Measurements from ENCODE around the gene OR13C3. TPM values are rescaled to one million over a fixed set of nuclear protein-coding genes. Genes with fewer than 3 reads are reported as not detected.

OR13C3 gene
- not detected for total RNA-seq
- long read RNA-seq: 0 reads

GRCh38 chr9:104536756-104537155 lies at the start of gene OR13C3:
OR13C3 (minus strand) TSS chr9:104536856; CDS start chr9:104536723, 133 bp downstream.
- Histone ChIP-seq H3K27me3 (ENCODE audit: low read depth) (no peaks in the 10 kb centered on the region), H3K4me1 (no peaks in the 10 kb centered on the region), H3K27ac (no peak within 1 kb of the TSS), H3K9me3 (no peaks in the 10 kb centered on the region), H3K4me3 (no peak within 1 kb of the TSS), H3K36me3 (no peaks in the 10 kb centered on the region)
- ATAC-seq (no peak), DNase-seq (no peak)
- intact Hi-C loops (cut with DNase I): no loop called here
- TF ChIP-seq, protein P1, sequence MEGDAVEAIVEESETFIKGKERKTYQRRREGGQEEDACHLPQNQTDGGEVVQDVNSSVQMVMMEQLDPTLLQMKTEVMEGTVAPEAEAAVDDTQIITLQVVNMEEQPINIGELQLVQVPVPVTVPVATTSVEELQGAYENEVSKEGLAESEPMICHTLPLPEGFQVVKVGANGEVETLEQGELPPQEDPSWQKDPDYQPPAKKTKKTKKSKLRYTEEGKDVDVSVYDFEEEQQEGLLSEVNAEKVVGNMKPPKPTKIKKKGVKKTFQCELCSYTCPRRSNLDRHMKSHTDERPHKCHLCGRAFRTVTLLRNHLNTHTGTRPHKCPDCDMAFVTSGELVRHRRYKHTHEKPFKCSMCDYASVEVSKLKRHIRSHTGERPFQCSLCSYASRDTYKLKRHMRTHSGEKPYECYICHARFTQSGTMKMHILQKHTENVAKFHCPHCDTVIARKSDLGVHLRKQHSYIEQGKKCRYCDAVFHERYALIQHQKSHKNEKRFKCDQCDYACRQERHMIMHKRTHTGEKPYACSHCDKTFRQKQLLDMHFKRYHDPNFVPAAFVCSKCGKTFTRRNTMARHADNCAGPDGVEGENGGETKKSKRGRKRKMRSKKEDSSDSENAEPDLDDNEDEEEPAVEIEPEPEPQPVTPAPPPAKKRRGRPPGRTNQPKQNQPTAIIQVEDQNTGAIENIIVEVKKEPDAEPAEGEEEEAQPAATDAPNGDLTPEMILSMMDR (IDR thresholded peaks at IDR 0.05): no peak

DNA sequence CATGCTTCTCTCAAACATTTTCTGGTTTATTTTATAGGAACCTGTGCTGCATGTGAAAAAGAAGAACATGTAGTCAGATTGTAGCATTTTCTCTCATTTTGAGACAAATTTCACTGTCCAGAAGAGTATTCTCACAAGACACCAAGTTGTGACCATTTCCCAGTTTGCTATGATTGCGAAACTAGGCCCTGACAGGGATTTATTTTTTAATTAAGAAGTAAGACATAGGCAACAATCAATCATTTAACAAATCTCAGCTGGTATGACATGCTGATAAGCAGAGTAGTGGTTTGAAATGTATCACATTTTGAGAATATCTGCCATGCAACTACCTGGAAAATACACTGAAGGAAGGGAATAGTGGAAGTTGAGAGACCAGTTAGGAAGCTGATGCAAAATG lies 43.9 kb upstream of the OR13C3 start:
- intact Hi-C loops (cut with DNase I): no loop called here
- ATAC-seq: no peak
- DNase-seq: no peak
- no peak overlapping the region for H3K4me3 ChIP-seq
- no peaks in the 10 kb centered on the region for H3K9me3 ChIP-seq
- H3K4me1 ChIP-seq: no peaks in the 10 kb centered on the region
- no peak overlapping the region for H3K27ac ChIP-seq
- TF ChIP-seq, protein P1 (IDR thresholded peaks at IDR 0.05): no peak
- no peaks in the 10 kb centered on the region for H3K27me3 ChIP-seq (ENCODE audit: low read depth)
- H3K36me3 ChIP-seq: no peaks in the 10 kb centered on the region

DNA sequence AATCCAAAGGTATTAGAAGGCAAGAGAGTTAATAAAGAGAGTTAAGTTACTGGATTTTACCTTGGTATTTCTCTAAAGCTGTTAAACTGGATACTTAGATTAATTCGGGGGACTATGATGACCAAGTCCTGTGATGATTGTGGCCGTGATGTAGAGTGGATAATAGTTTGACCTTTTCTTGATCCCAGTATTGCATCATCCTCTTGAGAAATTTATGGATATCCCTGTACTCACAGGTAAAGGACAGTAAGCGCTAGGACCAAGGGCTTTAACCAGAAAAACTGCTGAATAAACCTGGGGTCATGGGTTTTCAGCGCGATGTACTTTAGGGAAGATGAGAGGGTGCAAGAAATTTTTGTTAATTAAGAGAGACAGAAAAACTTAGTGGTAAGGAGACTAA lies 40.6 kb upstream of the OR13C3 start:
- ATAC-seq (no peak), DNase-seq (no peak)
- Histone ChIP-seq H3K4me1 (no peaks in the 10 kb centered on the region), H3K4me3 (no peak overlapping the region), H3K9me3 (no peaks in the 10 kb centered on the region), H3K36me3 (no peaks in the 10 kb centered on the region), H3K27ac (no peak overlapping the region), H3K27me3 (ENCODE audit: low read depth) (no peaks in the 10 kb centered on the region)
- TF ChIP-seq, protein P1 (IDR thresholded peaks at IDR 0.05): no peak
- intact Hi-C loops (cut with DNase I): no loop called here

DNA sequence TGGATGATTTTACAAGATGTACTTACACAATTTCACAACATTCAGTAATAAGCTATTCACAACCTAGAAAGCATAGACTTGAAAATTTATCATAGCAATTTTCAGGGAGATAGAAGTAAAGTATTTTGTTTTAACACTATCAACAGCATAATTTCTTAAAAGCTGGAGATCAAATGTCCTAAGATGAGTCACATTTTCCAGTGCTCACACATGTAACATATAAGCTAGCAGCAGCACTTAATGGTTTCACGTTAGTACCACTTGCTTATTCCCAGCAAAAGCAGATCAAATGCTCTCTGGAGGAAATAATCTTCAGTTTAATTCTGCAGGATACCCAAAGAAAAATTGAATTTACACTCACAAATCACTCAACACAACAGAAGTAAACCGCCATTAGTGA lies 38.8 kb upstream of the OR13C3 start:
- no peaks in the 10 kb centered on the region for H3K4me1 ChIP-seq
- H3K36me3 ChIP-seq: no peaks in the 10 kb centered on the region
- H3K4me3 ChIP-seq: no peak overlapping the region
- intact Hi-C loops (cut with DNase I): no loop called here
- H3K9me3 ChIP-seq: no peaks in the 10 kb centered on the region
- DNase-seq (no peak), ATAC-seq (no peak)
- no peaks in the 10 kb centered on the region for H3K27me3 ChIP-seq (ENCODE audit: low read depth)
- TF ChIP-seq, protein P1 (IDR thresholded peaks at IDR 0.05): no peak
- no peak overlapping the region for H3K27ac ChIP-seq

DNA sequence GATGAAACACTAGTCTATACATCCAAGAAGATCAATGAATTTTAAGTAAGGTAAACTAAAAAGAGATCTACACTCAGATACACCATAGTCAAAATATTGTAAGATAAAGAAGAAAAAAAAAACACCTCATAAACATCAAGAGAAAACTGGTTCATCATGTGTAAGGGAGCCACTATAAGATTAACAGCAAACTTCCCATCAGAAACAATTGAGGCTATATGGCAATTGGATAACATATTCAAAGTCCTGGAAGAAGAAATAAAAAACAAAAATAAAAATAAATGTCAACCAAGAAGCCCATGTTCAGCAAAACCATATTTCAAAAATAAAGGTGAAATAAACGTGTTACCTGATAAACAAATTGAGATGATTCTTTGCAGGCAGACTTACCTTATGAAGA lies 36.0 kb upstream of the OR13C3 start:
- H3K4me3 ChIP-seq: no peak overlapping the region
- H3K9me3 ChIP-seq: no peaks in the 10 kb centered on the region
- no peaks in the 10 kb centered on the region for H3K36me3 ChIP-seq
- no peaks in the 10 kb centered on the region for H3K4me1 ChIP-seq
- DNase-seq (no peak), ATAC-seq (no peak)
- intact Hi-C loops (cut with DNase I): no loop called here
- no peaks in the 10 kb centered on the region for H3K27me3 ChIP-seq (ENCODE audit: low read depth)
- TF ChIP-seq, protein P1 (IDR thresholded peaks at IDR 0.05): no peak
- H3K27ac ChIP-seq: no peak overlapping the region

- ATAC-seq (no peak), DNase-seq (no peak)
- no peaks in the 10 kb centered on the region for H3K36me3 ChIP-seq
- TF ChIP-seq, protein P1 (IDR thresholded peaks at IDR 0.05): no peak
- no peaks in the 10 kb centered on the region for H3K27me3 ChIP-seq (ENCODE audit: low read depth)
- H3K27ac ChIP-seq: no peak within 1 kb of the TSS
- no peak within 1 kb of the TSS for H3K4me3 ChIP-seq
- intact Hi-C loops (cut with DNase I): no loop called here
- no peaks in the 10 kb centered on the region for H3K9me3 ChIP-seq
- no peaks in the 10 kb centered on the region for H3K4me1 ChIP-seq
These were observed 32.2 kb upstream of the OR13C3 start, which contains the start of gene OR13C8 for GRCh38 chr9:104568868-104569267. OR13C8 (plus strand) TSS chr9:104569168; CDS start chr9:104569168, 0 bp downstream.

Data from lower lobe of right lung (tissue), 2 donors.